A673 (cell line): Measurements from ENCODE around the gene TTC7B. TPM values are rescaled to one million over a fixed set of nuclear protein-coding genes. Genes with fewer than 3 reads are reported as not detected.

Source experiments
- BruUV-seq: library from RNA; stranded (reverse); fragments of 400-500 nt; replicated peaks from 2 replicates; lab custom pipeline; 2021; lab: Mats Ljungman, UMichigan
- CTCF ChIA-PET: fragments of 300-600 bp; sonication (Branson Sonifier 250); formaldehyde crosslinking; loops from one replicate; lab custom pipeline; 2022; ENCODE audit warnings: antibody characterized with exemption; lab: Charles Lee
- POLR2A ChIA-PET: fragments of 300-600 bp; sonication (Branson Sonifier 250); formaldehyde crosslinking; loops from one replicate; lab custom pipeline; 2022; ENCODE audit warnings: antibody characterized with exemption; ENCODE audit not compliant: low non-redundant PET; lab: Charles Lee
- DNase-seq: peaks from one replicate; pipeline ENCODE4 v3.0.0-alpha.2; 2015; ENCODE audit warnings: low spot score
- H3K27ac ChIP-seq: fragments of 200-600 bp; sonication (generic); 2 replicates; pipeline ENCODE4 v1.5.1; 2016; ENCODE audit warnings: mixed run types, low read depth, mild to moderate bottlenecking, mixed read lengths, antibody characterized with exemption, low read length; ENCODE audit not compliant: poor library complexity, severe bottlenecking
- H3K27me3 ChIP-seq: fragments of 200-600 bp; sonication (generic); replicated peaks from 2 replicates; pipeline ENCODE4 v1.6.1; 2017; ENCODE audit warnings: mixed run types, low read depth, mild to moderate bottlenecking, mixed read lengths, antibody characterized with exemption, low read length; ENCODE audit not compliant: insufficient read depth, poor library complexity
- H3K36me3 ChIP-seq: fragments of 200-600 bp; sonication (generic); 2 replicates; pipeline ENCODE4 v1.6.1; 2016; ENCODE audit warnings: mixed run types, mild to moderate bottlenecking, mixed read lengths, antibody characterized with exemption, low read length; ENCODE audit not compliant: insufficient read depth, poor library complexity, severe bottlenecking
- H3K4me1 ChIP-seq: fragments of 200-600 bp; sonication (generic); 2 replicates; pipeline ENCODE4 v1.6.1; 2017; ENCODE audit warnings: mixed run types, mild to moderate bottlenecking, mixed read lengths, antibody characterized with exemption, low read length; ENCODE audit not compliant: insufficient read depth, poor library complexity, severe bottlenecking
- H3K4me3 ChIP-seq: fragments of 200-600 bp; sonication (generic); 2 replicates; pipeline ENCODE4 v1.5.1; 2016; ENCODE audit warnings: low read depth, mixed run types, mild to moderate bottlenecking, mixed read lengths, low read length; ENCODE audit not compliant: poor library complexity, severe bottlenecking
- H3K9me3 ChIP-seq: fragments of 200-600 bp; sonication (generic); 2 replicates; pipeline ENCODE4 v1.6.1; 2016; ENCODE audit warnings: mixed run types, low read depth, mild to moderate bottlenecking, mixed read lengths, antibody characterized with exemption, low read length; ENCODE audit not compliant: poor library complexity, severe bottlenecking
- CTCF ChIP-seq: fragments of 300-800, 200-600 bp; sonication (generic); conservative IDR thresholded peaks from 2 replicates; pipeline ENCODE4 v1.5.1; 2017; ENCODE audit warnings: low read depth, mild to moderate bottlenecking, antibody characterized with exemption, low read length, moderate library complexity, mixed read lengths
- EZH2 ChIP-seq: fragments of 200-600 bp; sonication (generic); IDR thresholded peaks from 2 replicates; pipeline ENCODE4 v1.6.1; 2017; ENCODE audit warnings: borderline replicate concordance, low read depth, mild to moderate bottlenecking, mixed read lengths, antibody characterized with exemption, low read length; ENCODE audit not compliant: poor library complexity, severe bottlenecking
- intact Hi-C: fragments of 100-400 bp; cut with micrococcal nuclease; formaldehyde crosslinking; loops from one replicate; pipeline ENCODE4 v1.10.0; 2022; ENCODE audit not compliant: unreplicated experiment
- total RNA-seq: library from RNA; stranded (reverse); gene quantifications from 2 replicates; pipeline ENCODE4 v1.2.3, GENCODE V29; 2021

TTC7B gene
- total RNA-seq, 1 experiment from 2014 or later = 39.2 TPM

- intact Hi-C loops = no loop called here
- Histone ChIP-seq H3K4me1 (peaks cover 11% of the 10 kb centered on the region), H3K4me3 (no peak overlapping the region), H3K27me3 (no peaks in the 10 kb centered on the region), H3K9me3 (no peaks in the 10 kb centered on the region), H3K27ac (no peak overlapping the region), H3K36me3 (no peaks in the 10 kb centered on the region)
- CTCF ChIA-PET = no interaction called here
- no TSS peak for BruUV-seq
- POLR2A ChIA-PET = no interaction called here
- no peak for DNase-seq
- TF ChIP-seq CTCF = no peak
- TF ChIP-seq EZH2 = no peak
Measured at GRCh38 chr14:90720832-90721231, 95.4 kb downstream of the TTC7B start.

GRCh38 chr14:90720336-90720735 lies 95.9 kb downstream of the TTC7B start:
- H3K27ac ChIP-seq = no peak overlapping the region
- no TSS peak for BruUV-seq
- H3K4me3 ChIP-seq = no peak overlapping the region
- no peaks in the 10 kb centered on the region for H3K27me3 ChIP-seq
- ChIA-PET POLR2A (no interaction called here), CTCF (no interaction called here)
- DNase-seq = no peak
- no peaks in the 10 kb centered on the region for H3K36me3 ChIP-seq
- no peak for TF ChIP-seq EZH2
- TF ChIP-seq CTCF = no peak
- H3K4me1 ChIP-seq = peaks cover 11% of the 10 kb centered on the region
- H3K9me3 ChIP-seq = no peaks in the 10 kb centered on the region
- intact Hi-C loops = no loop called here

DNA sequence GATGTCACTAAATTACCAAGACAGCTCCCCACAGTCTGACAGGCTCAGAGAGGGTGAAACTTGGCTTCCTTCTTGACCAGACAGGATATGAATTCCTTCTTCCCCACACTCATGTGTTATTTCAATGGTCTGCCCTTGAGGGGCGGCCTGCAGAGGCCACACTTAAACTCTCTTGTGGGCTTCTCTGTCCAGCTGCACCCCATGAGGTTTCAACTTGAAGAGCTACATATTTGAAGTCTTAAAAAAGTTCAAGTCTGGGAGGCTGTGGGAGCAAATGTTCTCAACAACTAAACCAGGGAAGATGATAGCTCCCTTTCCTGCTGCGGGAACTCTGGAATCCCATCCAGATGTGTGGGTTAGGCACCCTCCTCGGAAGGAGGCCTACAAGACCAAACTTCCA lies 98.3 kb downstream of the TTC7B start:
- DNase-seq = no peak
- H3K4me3 ChIP-seq = no peak overlapping the region
- BruUV-seq = no TSS peak
- H3K27ac ChIP-seq = no peak overlapping the region
- CTCF ChIA-PET = no interaction called here
- no peaks in the 10 kb centered on the region for H3K9me3 ChIP-seq
- TF ChIP-seq EZH2 = no peak
- peaks cover 11% of the 10 kb centered on the region for H3K4me1 ChIP-seq
- intact Hi-C loops = no loop called here
- POLR2A ChIA-PET = no interaction called here
- no peaks in the 10 kb centered on the region for H3K27me3 ChIP-seq
- no peaks in the 10 kb centered on the region for H3K36me3 ChIP-seq

GRCh38 chr14:90715993-90716392 lies 100.2 kb downstream of the TTC7B start:
- H3K4me3 ChIP-seq = no peak overlapping the region
- H3K27ac ChIP-seq = no peak overlapping the region
- intact Hi-C loops = loop anchor here (1.0 kb wide), 1 partner anchor 8 kb away; no protein-coding TSS in a partner anchor
- ChIA-PET CTCF (no interaction called here), POLR2A (no interaction called here)
- H3K4me1 ChIP-seq = peaks cover 11% of the 10 kb centered on the region
- no TSS peak for BruUV-seq
- no peak for DNase-seq
- no peaks in the 10 kb centered on the region for H3K9me3 ChIP-seq
- H3K36me3 ChIP-seq = no peaks in the 10 kb centered on the region
- TF ChIP-seq EZH2 = no peak
- TF ChIP-seq CTCF = no peak
- no peaks in the 10 kb centered on the region for H3K27me3 ChIP-seq
